Endothelial cell of umbilical vein (primary cell): Measurements from ENCODE around the gene QSOX2. TPM values are rescaled to one million over a fixed set of nuclear protein-coding genes. Genes with fewer than 3 reads are reported as not detected.

Source experiments
- BruUV-seq: library from RNA; stranded (reverse); fragments of 400-500 nt; replicated peaks from 2 replicates; lab custom pipeline; 2021; lab: Mats Ljungman, UMichigan
- CTCF ChIA-PET: fragments of 300-600, 350-600 bp; sonication (Branson Sonifier 250); formaldehyde crosslinking; loops from one replicate; lab custom pipeline; 2021; ENCODE audit warnings: antibody characterized with exemption, inconsistent platforms; lab: Charles Lee
- POLR2A ChIA-PET: fragments of 300-600, 350-600 bp; sonication (Branson Sonifier 250); formaldehyde crosslinking; loops from one replicate; lab custom pipeline; 2021; ENCODE audit warnings: antibody characterized with exemption, inconsistent platforms; lab: Charles Lee
- DNase-seq: peaks from one replicate; pipeline ENCODE4 v3.0.0-alpha.2; 2011; ENCODE audit warnings: low read depth, low spot score
- FAIRE-seq: peaks from 2 replicates; lab custom pipeline; 2011; peaks lifted over from hg19 to GRCh38; lab: Jason Lieb, UNC
- H2AFZ ChIP-seq: 2 replicates; pipeline ENCODE4 v1.6.0; 2012; ENCODE audit warnings: low read depth, low read length, control low read depth, inconsistent platforms
- H3K27ac ChIP-seq: 2 replicates; pipeline ENCODE4 v1.5.1; 2011; ENCODE audit warnings: low read depth, mild to moderate bottlenecking, control low read depth, low read length, moderate library complexity; ENCODE audit not compliant: insufficient read depth
- H3K27me3 ChIP-seq, 2 experiments: 2 replicates each; pipeline versions ENCODE4 v1.6.0 to v1.6.1; 2011; ENCODE audit warnings: low read length in 2 of 2, mixed read lengths in 1 of 2; ENCODE audit not compliant: control insufficient read depth in 2 of 2, insufficient read depth in 2 of 2
- H3K36me3 ChIP-seq, 2 experiments: 2 replicates in 1 of 2; 3 replicates in 1 of 2; pipeline ENCODE4 v1.5.1; 2011; ENCODE audit warnings: low read length in 2 of 2, mild to moderate bottlenecking in 1 of 2, moderate library complexity in 1 of 2; ENCODE audit not compliant: control insufficient read depth in 2 of 2, insufficient read depth in 2 of 2; ENCODE audit errors: extremely low read depth in 1 of 2
- H3K4me1 ChIP-seq: 3 replicates; pipeline ENCODE4 v1.5.1; 2011; ENCODE audit warnings: mild to moderate bottlenecking, low read length; ENCODE audit not compliant: control insufficient read depth, insufficient read depth; ENCODE audit errors: extremely low read depth
- H3K4me2 ChIP-seq: 2 replicates; pipeline ENCODE4 v1.6.1; 2011; ENCODE audit warnings: low read length, control low read depth, mixed read lengths; ENCODE audit not compliant: insufficient read depth
- H3K4me3 ChIP-seq, 3 experiments: fragments of 200-600 bp in 1 of 3; sonication (generic), shearing (Covaris generic) in 1 of 3; replicated peaks in 1 of 3; 2 replicates each; pipeline ENCODE4 v1.5.1; 2011 to 2016; ENCODE audit warnings: control low read depth in 3 of 3, low read length in 3 of 3, mild to moderate bottlenecking in 2 of 3, inconsistent platforms in 1 of 3, low read depth in 1 of 3, moderate library complexity in 1 of 3; ENCODE audit not compliant: insufficient read depth in 1 of 3
- H3K79me2 ChIP-seq: 2 replicates; pipeline ENCODE4 v1.6.0; 2012; ENCODE audit warnings: low read length, inconsistent platforms; ENCODE audit not compliant: control insufficient read depth, insufficient read depth
- H3K9ac ChIP-seq: replicated peaks from 2 replicates; pipeline ENCODE3; 2011; ENCODE audit warnings: low read length, control low read depth; ENCODE audit not compliant: insufficient read depth; ENCODE audit errors: extremely low read depth
- H3K9me1 ChIP-seq: replicated peaks from 3 replicates; pipeline ENCODE4 v1.6.0; 2011; ENCODE audit warnings: mild to moderate bottlenecking, low read length; ENCODE audit not compliant: control insufficient read depth, insufficient read depth; ENCODE audit errors: extremely low read depth
- H3K9me3 ChIP-seq: replicated peaks from 2 replicates; pipeline ENCODE4 v1.5.1; 2012; ENCODE audit warnings: low read length, inconsistent platforms; ENCODE audit not compliant: control insufficient read depth, insufficient read depth
- H4K20me1 ChIP-seq: replicated peaks from 2 replicates; pipeline ENCODE3; 2011; ENCODE audit warnings: mild to moderate bottlenecking, low read length; ENCODE audit not compliant: control insufficient read depth, insufficient read depth; ENCODE audit errors: extremely low read depth
- CTCF ChIP-seq, 2 donors: IDR thresholded peaks; 1 replicate in 1 of 2; 2 replicates in 1 of 2; pipeline ENCODE4 v1.5.1; 2011; ENCODE audit warnings: low read length in 2 of 2, mild to moderate bottlenecking in 2 of 2, moderate library complexity in 2 of 2, control low read depth in 1 of 2, inconsistent platforms in 1 of 2, low read depth in 1 of 2; ENCODE audit not compliant: insufficient read depth in 1 of 2; ENCODE audit errors: extremely low read depth in 1 of 2
- EZH2 ChIP-seq: IDR thresholded peaks from 2 replicates; pipeline ENCODE4 v1.6.1; 2012; ENCODE audit warnings: borderline replicate concordance, low read depth, mild to moderate bottlenecking, moderate library complexity, low read length, inconsistent platforms; ENCODE audit not compliant: severe bottlenecking
- FOS ChIP-seq: IDR thresholded peaks from 2 replicates; pipeline ENCODE4 v1.6.1; 2011; ENCODE audit warnings: mild to moderate bottlenecking, low read length, moderate library complexity, borderline replicate concordance; ENCODE audit not compliant: insufficient read depth
- GATA2 ChIP-seq: IDR thresholded peaks from 2 replicates; pipeline ENCODE4 v1.7.0; 2011; ENCODE audit warnings: low read depth, mild to moderate bottlenecking, moderate library complexity, mixed read lengths, low read length; ENCODE audit not compliant: insufficient read length, insufficient read depth
- JUN ChIP-seq: IDR thresholded peaks from 2 replicates; pipeline ENCODE4 v1.6.1; 2011; ENCODE audit warnings: borderline replicate concordance, low read depth; ENCODE audit not compliant: insufficient read length, insufficient read depth
- MAX ChIP-seq: IDR thresholded peaks from 2 replicates; pipeline ENCODE4 v1.6.1; 2011; ENCODE audit not compliant: insufficient read depth, insufficient read length
- MYC ChIP-seq: IDR thresholded peaks from one replicate; pipeline ENCODE4 v1.6.1; 2011; ENCODE audit warnings: mild to moderate bottlenecking, low read depth, low read length
- POLR2A ChIP-seq: IDR thresholded peaks from 2 replicates; pipeline ENCODE4 v1.6.1; 2012; ENCODE audit warnings: low read depth, mild to moderate bottlenecking, control low read depth, low read length
- POLR2AphosphoS5 ChIP-seq: IDR thresholded peaks from 2 replicates; pipeline ENCODE4 v1.6.1; 2012; ENCODE audit warnings: low read depth, mild to moderate bottlenecking, control low read depth, low read length, moderate library complexity; ENCODE audit not compliant: insufficient read depth
- dilution Hi-C: fragments of 300-500 bp; cut with MboI; formaldehyde crosslinking; loops from one replicate; pipeline ENCODE4 v1.15.0; 2019; ENCODE audit warnings: low sequenced_read_pairs; ENCODE audit not compliant: extremely low pct_ligation_motif_present
- intact Hi-C: fragments of 100-400 bp; cut with micrococcal nuclease; formaldehyde crosslinking; loops from one replicate; pipeline ENCODE4 v1.10.0; 2022
- polyA plus RNA-seq, 4 experiments: library from polyadenylated mRNA; depleted of rRNA in 3 of 4; stranded (reverse) in 3 of 4; unstranded in 1 of 4; fragments of >200 nt; gene quantifications; 2 replicates each; pipeline versions ENCODE4 v1.2.1 to v1.2.3, GENCODE V29; 2011 to 2012; ENCODE audit warnings: missing spikeins in 1 of 4
- total RNA-seq: library from RNA; stranded (reverse); gene quantifications from 2 replicates; pipeline ENCODE4 v1.2.3, GENCODE V29; 2021

QSOX2 gene
- total and polyA plus RNA-seq, 2 donors (not counting 3 experiments of a cell fraction or from before 2014, with no cell fraction given), result 16.4 to 23.4 TPM

- peaks cover 0 to 2% of the 10 kb centered on the region in 2 experiments for H3K36me3 ChIP-seq
- H2AFZ ChIP-seq, result no peak overlapping the region
- H3K9ac ChIP-seq, result no peak overlapping the region
- ChIA-PET POLR2A (no interaction called here), CTCF (interaction anchor here (1.4 kb wide), 1 partner anchor 9 kb away, joined by 4 read pairs; no protein-coding TSS in a partner anchor)
- H3K27me3 ChIP-seq, result no peaks in the 10 kb centered on the region
- dilution Hi-C loops, result no loop called here
- H3K4me3 ChIP-seq, result no peak overlapping the region
- H3K4me1 ChIP-seq, result peaks cover 9% of the 10 kb centered on the region
- H3K9me1 ChIP-seq, result no peaks in the 10 kb centered on the region
- no peak for FAIRE-seq
- H3K9me3 ChIP-seq, result no peaks in the 10 kb centered on the region
- BruUV-seq, result no TSS peak
- intact Hi-C loops, result no loop called here
- no peaks in the 10 kb centered on the region for H4K20me1 ChIP-seq
- H3K4me2 ChIP-seq, result no peak overlapping the region
- H3K79me2 ChIP-seq, result peaks cover 22% of the 10 kb centered on the region
- H3K27ac ChIP-seq, result no peak overlapping the region
- TF ChIP-seq MAX, result no peak
- no peak for DNase-seq
These were observed 4.7 kb downstream of the QSOX2 start for GRCh38 chr9:136240941-136241340.

GRCh38 chr9:136239983-136240330, 5.7 kb downstream of the QSOX2 start:
- POLR2A ChIA-PET, result no interaction called here

More at GRCh38 chr9:136239983-136240330, 5.7 kb downstream of the QSOX2 start:
- H3K9ac ChIP-seq, result no peak overlapping the region
- no peak overlapping the region for H3K4me3 ChIP-seq
- no TSS peak for BruUV-seq
- no peak overlapping the region for H3K4me2 ChIP-seq
- intact Hi-C loops (no loop called here), dilution Hi-C loops (no loop called here)
- CTCF ChIA-PET, result interaction anchor here (0.9 to 1.6 kb wide), 4 partner anchors 10 to 69 kb away, joined by 3 to 6 read pairs (median 4); no protein-coding TSS in a partner anchor
- no peak overlapping the region for H3K27ac ChIP-seq
- TF ChIP-seq JUN, result no peak
- TF ChIP-seq MYC, result no peak
- TF ChIP-seq FOS, result no peak
- no peak for TF ChIP-seq GATA2
- TF ChIP-seq POLR2A, result no peak
- no peak for TF ChIP-seq EZH2
- no peak for TF ChIP-seq POLR2AphosphoS5
- no peak for TF ChIP-seq MAX
- no peak for TF ChIP-seq CTCF (IDR thresholded peaks at IDR 0.05; ENCODE audit: extremely low read depth in 1 of 2, insufficient read depth in 1 of 2, low read depth in 1 of 2, low read length in 2 of 2)
- no peaks in the 10 kb centered on the region for H3K9me1 ChIP-seq
- H3K79me2 ChIP-seq, result peaks cover 20% of the 10 kb centered on the region
- H3K4me1 ChIP-seq, result peaks cover 7% of the 10 kb centered on the region
- FAIRE-seq, result no peak
- no peaks in the 10 kb centered on the region for H4K20me1 ChIP-seq
- no peak overlapping the region for H2AFZ ChIP-seq
- DNase-seq, result no peak
- no peaks in the 10 kb centered on the region for H3K9me3 ChIP-seq
- H3K36me3 ChIP-seq, result peaks cover 0 to 7% of the 10 kb centered on the region in 2 experiments
- no peaks in the 10 kb centered on the region for H3K27me3 ChIP-seq
